ENCODE data around the gene GALT.
A peak's percentile ranks its signal among the peaks of the same experiment; 100 is the strongest.
"Not testable (repeated sequence)": the region's sequence is repeated elsewhere in the genome, so short reads cannot be mapped to it uniquely, and the experiment has no call there.

GALT gene

GRCh38 chr9:34633166-34633565 is 13.3 kb upstream of the GALT start:
- Mint-ChIP-seq H3K4me1 (ENCODE audit: low read depth in 2 of 2) (peaks cover 36 to 38% of the 10 kb centered on the region in 2 donors), H3K27ac (no peak overlapping the region), H3K36me3 (ENCODE audit: insufficient read depth) (peaks cover 13% of the 10 kb centered on the region), H3K27me3 (peaks cover 25 to 28% of the 10 kb centered on the region in 2 donors), H3K4me3 (no peak overlapping the region), H3K9me3 (no peaks in the 10 kb centered on the region)
- no peak for ATAC-seq (replicated peaks)
- DNase-seq, result no peak

- H3K27ac Mint-ChIP-seq, result peak overlapping the region in 1 of 2 donors; percentile 20
- peaks cover 33 to 41% of the 10 kb centered on the region in 2 donors for H3K4me1 Mint-ChIP-seq (ENCODE audit: low read depth in 2 of 2)
- no peaks in the 10 kb centered on the region for H3K9me3 Mint-ChIP-seq
- no peak overlapping the region for H3K4me3 Mint-ChIP-seq
- peaks cover 14% of the 10 kb centered on the region for H3K36me3 Mint-ChIP-seq (ENCODE audit: insufficient read depth)
- peaks cover 19 to 20% of the 10 kb centered on the region in 2 donors for H3K27me3 Mint-ChIP-seq
- DNase-seq (peak; percentile 67 to 74 (median 72)), ATAC-seq (replicated peaks) (peak; percentile 23)
Observed at GRCh38 chr9:34633851-34634550, 12.5 kb upstream of the GALT start.

DNA sequence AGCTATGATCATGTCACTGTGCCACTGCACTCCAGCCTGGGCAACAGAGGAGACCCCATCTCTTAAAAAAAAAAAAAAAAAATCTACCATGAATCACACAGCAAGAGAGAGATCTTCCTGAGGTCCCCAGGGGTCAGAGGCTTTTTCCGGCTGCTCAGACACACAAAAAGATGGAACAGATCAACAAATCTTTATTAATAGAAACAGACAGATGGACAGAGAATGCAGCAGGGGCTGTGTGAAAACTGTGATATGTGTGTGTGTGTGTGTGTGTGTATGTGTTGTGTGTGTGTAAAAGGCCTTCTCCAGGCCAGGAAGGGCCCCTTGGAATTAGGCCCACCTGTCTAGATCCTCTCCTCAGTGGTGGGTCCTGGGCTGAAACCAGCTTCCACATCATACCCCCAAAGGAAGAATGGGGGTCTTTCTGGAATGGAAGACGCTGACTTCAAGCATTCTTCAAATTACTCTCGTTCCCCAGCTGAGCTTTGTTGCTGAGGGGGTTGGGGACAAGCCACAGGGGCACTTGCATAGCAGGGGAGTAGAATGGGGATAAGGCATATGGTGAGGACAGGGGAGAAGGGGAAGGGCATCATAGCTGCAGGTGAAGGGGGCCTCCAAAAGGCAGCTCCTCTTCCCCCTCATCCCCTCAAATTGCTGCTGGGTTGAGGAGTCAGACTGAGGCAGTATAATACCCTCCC is 11.8 kb upstream of the GALT start:
- peaks cover 12 to 13% of the 10 kb centered on the region in 2 donors for H3K27me3 Mint-ChIP-seq
- H3K36me3 Mint-ChIP-seq (ENCODE audit: insufficient read depth), result peaks cover 11% of the 10 kb centered on the region
- H3K4me1 Mint-ChIP-seq (ENCODE audit: low read depth in 2 of 2), result peaks cover 26 to 37% of the 10 kb centered on the region in 2 donors
- DNase-seq, result no peak
- ATAC-seq (replicated peaks), result no peak
- no peaks in the 10 kb centered on the region for H3K9me3 Mint-ChIP-seq
- peak overlapping the region in 1 of 2 donors; percentile 51 for H3K4me3 Mint-ChIP-seq
- peak overlapping the region in 1 of 2 donors; percentile 38 for H3K27ac Mint-ChIP-seq

DNA sequence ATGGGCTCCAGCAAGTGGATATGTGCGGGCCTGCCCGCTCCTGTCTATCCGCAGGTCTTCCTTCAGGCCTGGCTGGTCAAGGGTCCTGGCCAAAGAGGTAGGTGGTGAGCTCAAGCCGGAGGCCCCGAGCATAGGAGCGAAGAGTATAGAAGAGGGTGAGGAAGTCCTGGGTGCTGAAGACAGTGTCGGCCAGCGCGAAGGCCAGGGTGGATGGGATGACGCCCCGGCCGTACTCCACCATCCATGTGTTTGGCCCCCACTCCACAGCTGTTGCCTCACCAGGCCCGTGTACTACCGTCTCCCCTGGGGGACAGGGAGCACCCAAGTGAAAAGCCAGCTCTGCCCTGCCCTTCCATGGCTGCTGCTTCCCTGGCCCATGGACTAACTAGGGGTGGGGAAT is 10.9 kb upstream of the GALT start:
- ATAC-seq (replicated peaks) (no peak), DNase-seq (no peak)
- H3K4me1 Mint-ChIP-seq (ENCODE audit: low read depth in 2 of 2), result peaks cover 26 to 30% of the 10 kb centered on the region in 2 donors
- H3K27me3 Mint-ChIP-seq, result peaks cover 3 to 5% of the 10 kb centered on the region in 2 donors
- no peaks in the 10 kb centered on the region for H3K9me3 Mint-ChIP-seq
- H3K4me3 Mint-ChIP-seq, result peak overlapping the region; percentile 89 to 91
- H3K27ac Mint-ChIP-seq, result peak overlapping the region in 1 of 2 donors; percentile 38
- H3K36me3 Mint-ChIP-seq (ENCODE audit: insufficient read depth), result peaks cover 11% of the 10 kb centered on the region

- DNase-seq, result no peak
- ATAC-seq (replicated peaks), result peak; percentile 16
- Mint-ChIP-seq H3K27me3 (no peaks in the 10 kb centered on the region), H3K36me3 (ENCODE audit: insufficient read depth) (peaks cover 11% of the 10 kb centered on the region), H3K9me3 (no peaks in the 10 kb centered on the region), H3K27ac (peak overlapping the region; percentile 92 to 99), H3K4me3 (peak overlapping the region; percentile 89 to 91), H3K4me1 (ENCODE audit: low read depth in 2 of 2) (peaks cover 26 to 28% of the 10 kb centered on the region in 2 donors)
Observed at GRCh38 chr9:34636791-34637355, 9.6 kb upstream of the GALT start.

GRCh38 chr9:34637356-34638137 is 8.9 kb upstream of the GALT start, which contains the start of gene SIGMAR1:
TSS of gene SIGMAR1 (minus strand) at chr9:34637787. CDS start at chr9:34637697, 90 bp downstream.
- DNase-seq, result peak; percentile 93 to 96 (median 93)
- Mint-ChIP-seq H3K36me3 (ENCODE audit: insufficient read depth) (peaks cover 11% of the 10 kb centered on the region), H3K4me3 (peak within 1 kb of the TSS; percentile 89 to 91), H3K27ac (peak within 1 kb of the TSS; percentile 92 to 99), H3K9me3 (no peaks in the 10 kb centered on the region), H3K27me3 (no peaks in the 10 kb centered on the region), H3K4me1 (ENCODE audit: low read depth in 2 of 2) (peaks cover 26 to 28% of the 10 kb centered on the region in 2 donors)
- ATAC-seq (replicated peaks), result peak; percentile 93

GRCh38 chr9:34638138-34638445 is 8.4 kb upstream of the GALT start:
- ATAC-seq (replicated peaks) (no peak), DNase-seq (no peak)
- Mint-ChIP-seq H3K9me3 (no peaks in the 10 kb centered on the region), H3K4me3 (peak overlapping the region; percentile 89 to 91), H3K27ac (peak overlapping the region; percentile 92 to 99), H3K4me1 (ENCODE audit: low read depth in 2 of 2) (peaks cover 26 to 28% of the 10 kb centered on the region in 2 donors), H3K36me3 (ENCODE audit: insufficient read depth) (peaks cover 11% of the 10 kb centered on the region), H3K27me3 (no peaks in the 10 kb centered on the region)

DNA sequence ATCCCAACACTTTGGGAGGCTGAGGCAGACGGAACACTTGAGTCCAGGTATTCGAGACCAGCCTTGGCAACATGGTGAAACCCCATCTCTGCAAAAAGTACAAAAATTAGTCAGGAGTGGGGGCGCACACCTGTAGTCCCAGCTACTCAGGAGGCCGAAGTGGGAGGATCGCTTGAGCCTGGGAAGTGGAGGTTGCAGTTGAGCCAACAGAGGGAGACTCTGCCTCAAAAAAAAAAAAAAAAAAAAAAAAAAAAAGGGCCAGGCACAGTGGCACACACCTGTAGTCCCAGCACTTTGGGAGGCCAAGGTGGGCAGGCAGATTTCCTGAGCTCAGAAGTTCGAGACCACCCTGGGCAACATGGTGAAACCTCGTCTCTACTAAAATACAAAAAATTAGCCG is 7.2 kb upstream of the GALT start:
- Mint-ChIP-seq H3K36me3 (ENCODE audit: insufficient read depth) (peaks cover 11% of the 10 kb centered on the region), H3K4me1 (ENCODE audit: low read depth in 2 of 2) (peaks cover 21 to 28% of the 10 kb centered on the region in 2 donors)
- H3K4me3 Mint-ChIP-seq; H3K9me3 Mint-ChIP-seq; DNase-seq; H3K27ac Mint-ChIP-seq; H3K27me3 Mint-ChIP-seq; ATAC-seq (replicated peaks): not testable (repeated sequence)

DNA sequence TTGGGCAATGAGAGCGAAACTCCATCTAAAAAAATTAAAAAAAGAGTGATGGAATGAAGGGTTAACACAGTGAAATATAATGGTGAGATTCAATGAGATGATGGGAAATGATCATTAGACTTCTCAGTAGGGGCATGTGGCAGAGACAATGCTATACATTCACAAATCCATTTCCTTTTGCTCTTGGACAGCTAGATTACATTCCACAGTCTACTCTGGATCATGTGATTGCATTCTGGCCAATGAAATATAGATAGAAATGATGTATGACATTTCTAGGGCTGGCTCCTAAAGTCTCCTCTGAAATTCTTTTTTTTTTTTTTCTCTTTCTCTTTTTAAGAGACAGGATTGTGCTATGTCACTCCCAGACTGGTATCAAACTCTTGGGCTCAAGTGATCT is 3.8 kb upstream of the GALT start:
- ATAC-seq (replicated peaks), result no peak
- Mint-ChIP-seq H3K36me3 (ENCODE audit: insufficient read depth) (peaks cover 18% of the 10 kb centered on the region), H3K4me1 (ENCODE audit: low read depth in 2 of 2) (peaks cover 21 to 28% of the 10 kb centered on the region in 2 donors), H3K27me3 (no peaks in the 10 kb centered on the region), H3K27ac (peak overlapping the region in 1 of 2 donors; percentile 54), H3K4me3 (no peak overlapping the region), H3K9me3 (no peaks in the 10 kb centered on the region)
- DNase-seq, result no peak

DNA sequence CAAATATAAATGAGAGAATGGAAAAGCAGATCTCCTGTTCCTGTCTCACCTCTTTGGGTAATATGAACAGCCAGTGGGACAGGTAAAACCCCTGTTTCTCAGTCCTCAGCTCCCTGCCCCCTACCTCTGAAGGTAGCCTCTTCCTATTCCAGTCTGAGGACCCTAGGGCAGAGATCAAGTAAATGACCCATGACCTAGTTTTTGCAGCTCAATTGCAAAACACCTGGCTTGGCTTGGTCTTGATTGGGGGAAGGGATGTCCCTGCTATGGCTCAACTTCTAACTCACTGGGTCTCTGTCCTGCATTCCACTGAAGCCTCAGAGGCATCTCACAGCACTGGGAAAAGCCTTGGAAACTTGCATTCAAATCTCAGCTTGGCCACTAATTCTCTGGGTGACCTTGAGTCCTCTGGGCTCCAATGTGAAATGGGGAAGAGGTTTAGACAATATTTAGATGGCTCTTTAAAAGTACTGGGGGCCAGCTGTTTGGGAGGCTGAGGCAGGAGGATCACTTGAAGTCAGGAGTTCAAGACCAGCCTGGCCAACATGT is 1.6 kb upstream of the GALT start:
- no peaks in the 10 kb centered on the region for H3K27me3 Mint-ChIP-seq
- no peak for DNase-seq
- H3K36me3 Mint-ChIP-seq (ENCODE audit: insufficient read depth), result peaks cover 31% of the 10 kb centered on the region
- no peaks in the 10 kb centered on the region for H3K9me3 Mint-ChIP-seq
- ATAC-seq (replicated peaks), result no peak
- peaks cover 29 to 31% of the 10 kb centered on the region in 2 donors for H3K4me1 Mint-ChIP-seq (ENCODE audit: low read depth in 2 of 2)
- H3K27ac Mint-ChIP-seq, result no peak overlapping the region
- H3K4me3 Mint-ChIP-seq, result no peak overlapping the region

DNA sequence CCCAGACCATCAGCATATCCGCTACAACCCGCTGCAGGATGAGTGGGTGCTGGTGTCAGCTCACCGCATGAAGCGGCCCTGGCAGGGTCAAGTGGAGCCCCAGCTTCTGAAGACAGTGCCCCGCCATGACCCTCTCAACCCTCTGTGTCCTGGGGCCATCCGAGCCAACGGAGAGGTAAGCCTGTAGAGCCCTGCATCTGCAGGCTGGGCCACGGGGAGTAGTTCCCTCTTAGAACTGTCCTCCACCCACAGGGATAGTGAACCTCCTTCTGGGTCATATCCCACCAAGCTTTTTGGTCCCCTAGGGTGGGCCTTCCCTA is 569 bp downstream of the GALT start:
- H3K4me3 Mint-ChIP-seq, result peak overlapping the region; percentile 89 to 90
- no peaks in the 10 kb centered on the region for H3K9me3 Mint-ChIP-seq
- H3K4me1 Mint-ChIP-seq (ENCODE audit: low read depth in 2 of 2), result peaks cover 29 to 31% of the 10 kb centered on the region in 2 donors
- H3K27me3 Mint-ChIP-seq, result no peaks in the 10 kb centered on the region
- peaks cover 42% of the 10 kb centered on the region for H3K36me3 Mint-ChIP-seq (ENCODE audit: insufficient read depth)
- ATAC-seq (replicated peaks), result no peak
- no peak for DNase-seq
- H3K27ac Mint-ChIP-seq, result peak overlapping the region; percentile 78 to 81

DNA sequence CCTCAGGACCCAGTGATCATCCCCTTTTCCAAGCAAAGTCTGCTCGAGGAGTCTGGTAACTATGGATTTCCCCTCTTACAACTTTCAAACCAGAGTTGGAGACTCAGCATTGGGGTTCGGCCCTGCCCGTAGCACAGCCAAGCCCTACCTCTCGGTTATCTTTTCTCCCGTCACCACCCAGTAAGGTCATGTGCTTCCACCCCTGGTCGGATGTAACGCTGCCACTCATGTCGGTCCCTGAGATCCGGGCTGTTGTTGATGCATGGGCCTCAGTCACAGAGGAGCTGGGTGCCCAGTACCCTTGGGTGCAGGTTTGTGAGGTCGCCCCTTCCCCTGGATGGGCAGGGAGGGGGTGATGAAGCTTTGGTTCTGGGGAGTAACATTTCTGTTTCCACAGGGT is 1.2 kb downstream of the GALT start:
- H3K27me3 Mint-ChIP-seq, result no peaks in the 10 kb centered on the region
- H3K4me1 Mint-ChIP-seq (ENCODE audit: low read depth in 2 of 2), result peaks cover 34 to 36% of the 10 kb centered on the region in 2 donors
- no peaks in the 10 kb centered on the region for H3K9me3 Mint-ChIP-seq
- no peak for DNase-seq
- peak overlapping the region; percentile 78 to 81 for H3K27ac Mint-ChIP-seq
- H3K4me3 Mint-ChIP-seq, result peak overlapping the region; percentile 89 to 90
- no peak for ATAC-seq (replicated peaks)
- peaks cover 42% of the 10 kb centered on the region for H3K36me3 Mint-ChIP-seq (ENCODE audit: insufficient read depth)

- peaks cover 42 to 43% of the 10 kb centered on the region in 2 donors for H3K4me1 Mint-ChIP-seq (ENCODE audit: low read depth in 2 of 2)
- H3K9me3 Mint-ChIP-seq, result no peaks in the 10 kb centered on the region
- H3K27ac Mint-ChIP-seq, result peak overlapping the region in 1 of 2 donors; percentile 78
Observed at GRCh38 chr9:34648673-34649072, 2.2 kb downstream of the GALT start.

More at GRCh38 chr9:34648673-34649072, 2.2 kb downstream of the GALT start:
- H3K4me3 Mint-ChIP-seq, result peak overlapping the region in 1 of 2 donors; percentile 42
- H3K27me3 Mint-ChIP-seq, result no peaks in the 10 kb centered on the region
- no peak for ATAC-seq (replicated peaks)
- DNase-seq, result no peak
- peaks cover 42% of the 10 kb centered on the region for H3K36me3 Mint-ChIP-seq (ENCODE audit: insufficient read depth)

Measured in effector memory CD8-positive, alpha-beta T cell (primary cell).